Tibial nerve (tissue), 4 donors: ENCODE data around the gene GRID1. TPM values are rescaled to one million over a fixed set of nuclear protein-coding genes. Genes with fewer than 3 reads are reported as not detected.

Source experiments
- DNase-seq, 2 donors: peaks; one replicate each; pipeline ENCODE4 v3.0.0-alpha.2; 2019; ENCODE audit warnings: low spot score in 2 of 2
- H3K27ac ChIP-seq, 4 donors: fragments of 200-600 bp; sonication (generic) in 3 of 4; one replicate each; pipeline ENCODE4 v1.5.1; 2017 to 2019; ENCODE audit warnings: mild to moderate bottlenecking in 1 of 4
- H3K27me3 ChIP-seq, 2 donors: fragments of 200-600 bp; sonication (generic) in 1 of 2; one replicate each; pipeline versions ENCODE4 v1.5.1 to v1.6.0; 2017 to 2019
- H3K36me3 ChIP-seq, 3 donors: fragments of 200-600 bp; sonication (generic); one replicate each; pipeline ENCODE4 v1.5.1; 2018 to 2019
- H3K4me1 ChIP-seq, 4 donors: fragments of 200-600 bp; sonication (generic) in 3 of 4; one replicate each; pipeline ENCODE4 v1.5.1; 2017 to 2019
- H3K4me3 ChIP-seq, 4 donors: fragments of 200-600 bp; sonication (generic) in 3 of 4; one replicate each; pipeline ENCODE4 v1.5.1; 2017 to 2019; ENCODE audit warnings: mild to moderate bottlenecking in 1 of 4, moderate library complexity in 1 of 4
- H3K9me3 ChIP-seq, 4 donors: fragments of 200-600 bp; sonication (generic) in 3 of 4; one replicate each; pipeline ENCODE4 v1.5.1; 2017 to 2019
- CTCF ChIP-seq, 5 experiments: fragments of 200-600 bp in 3 of 5; fragments of 450-650 bp in 2 of 5; sonication (generic) in 3 of 5; IDR thresholded peaks; one replicate each; pipeline ENCODE4 v1.5.1; 2016 to 2019; ENCODE audit warnings: antibody characterized with exemption in 5 of 5, mild to moderate bottlenecking in 3 of 5, moderate library complexity in 2 of 5
- EP300 ChIP-seq, 2 donors: sonication (generic); formaldehyde crosslinking; IDR thresholded peaks; one replicate each; pipeline ENCODE4 v1.6.1; 2017; ENCODE audit warnings: antibody characterized with exemption in 2 of 2, mild to moderate bottlenecking in 1 of 2
- POLR2A ChIP-seq, 2 donors: fragments of 450-650 bp; IDR thresholded peaks; one replicate each; pipeline ENCODE4 v1.6.1; 2017; ENCODE audit warnings: antibody characterized with exemption in 2 of 2, mild to moderate bottlenecking in 2 of 2, moderate library complexity in 2 of 2
- WGBS, 2 donors: methylation state at CpG; one replicate each; pipeline ENCODE4 v1.1.5; 2018; 5-methylcytosine and 5-hydroxymethylcytosine counted together
- total RNA-seq, 4 donors: library from RNA; depleted of rRNA; stranded (reverse); fragments of >200 nt; gene quantifications; one replicate each; pipeline ENCODE4 v1.1.0, GENCODE V29; 2016

GRID1 gene
- total RNA-seq, 4 donors from 2014 or later = 7.7 to 16.3 (median 10.5) TPM

- no peaks in the 10 kb centered on the region for H3K27me3 ChIP-seq
- no peak for TF ChIP-seq POLR2A (IDR thresholded peaks at IDR 0.05)
- TF ChIP-seq CTCF (IDR thresholded peaks at IDR 0.05) = no peak
- TF ChIP-seq EP300 (IDR thresholded peaks at IDR 0.05) = no peak
- H3K4me1 ChIP-seq = peaks cover 0 to 1% (median 0%) of the 10 kb centered on the region in 4 donors
- WGBS, 2 donors = 71 to 75% methylated on average over 6 of the region's 6 CpGs
- H3K9me3 ChIP-seq = no peaks in the 10 kb centered on the region
- DNase-seq = no peak
- no peak overlapping the region for H3K27ac ChIP-seq
- H3K4me3 ChIP-seq = no peak overlapping the region
- no peaks in the 10 kb centered on the region for H3K36me3 ChIP-seq
Observed at GRCh38 chr10:86212391-86212700, 154.2 kb downstream of the GRID1 start.

- H3K27me3 ChIP-seq = no peaks in the 10 kb centered on the region
- WGBS, 2 donors = 84 to 86% methylated on average over 7 to 8 of the region's 8 CpGs
- no peak for TF ChIP-seq EP300 (IDR thresholded peaks at IDR 0.05)
- TF ChIP-seq POLR2A (IDR thresholded peaks at IDR 0.05) = no peak
- no peak for TF ChIP-seq CTCF (IDR thresholded peaks at IDR 0.05)
- H3K4me1 ChIP-seq = no peaks in the 10 kb centered on the region
- H3K9me3 ChIP-seq = no peaks in the 10 kb centered on the region
- H3K4me3 ChIP-seq = no peak overlapping the region
- H3K36me3 ChIP-seq = no peaks in the 10 kb centered on the region
- DNase-seq = no peak
- H3K27ac ChIP-seq = no peak overlapping the region
Observed at GRCh38 chr10:86211691-86212390, 154.8 kb downstream of the GRID1 start.

- H3K27me3 ChIP-seq = no peaks in the 10 kb centered on the region
- H3K4me3 ChIP-seq = no peak overlapping the region
- 68% methylated on average over 10 of the region's 10 CpGs for WGBS, 2 donors
- DNase-seq = no peak
- H3K27ac ChIP-seq = no peak overlapping the region
- TF ChIP-seq POLR2A (IDR thresholded peaks at IDR 0.05) (no peak), EP300 (IDR thresholded peaks at IDR 0.05) (no peak), CTCF (IDR thresholded peaks at IDR 0.05) (no peak)
- no peaks in the 10 kb centered on the region for H3K4me1 ChIP-seq
- H3K36me3 ChIP-seq = no peaks in the 10 kb centered on the region
- no peaks in the 10 kb centered on the region for H3K9me3 ChIP-seq
Observed at GRCh38 chr10:86210416-86210815, 156.2 kb downstream of the GRID1 start.

GRCh38 chr10:86209726-86210125, 156.9 kb downstream of the GRID1 start:
- H3K36me3 ChIP-seq = no peaks in the 10 kb centered on the region
- no peak for DNase-seq

GRCh38 chr10:86207226-86207625, 159.4 kb downstream of the GRID1 start:
- WGBS, 2 donors = 88% methylated on average over 12 of the region's 12 CpGs
- TF ChIP-seq POLR2A (IDR thresholded peaks at IDR 0.05) = no peak
- TF ChIP-seq EP300 (IDR thresholded peaks at IDR 0.05) = no peak
- no peak for TF ChIP-seq CTCF (IDR thresholded peaks at IDR 0.05)
- H3K27ac ChIP-seq = no peak overlapping the region
- no peaks in the 10 kb centered on the region for H3K36me3 ChIP-seq
- H3K9me3 ChIP-seq = no peaks in the 10 kb centered on the region
- no peaks in the 10 kb centered on the region for H3K27me3 ChIP-seq
- DNase-seq = no peak
- no peaks in the 10 kb centered on the region for H3K4me1 ChIP-seq
- no peak overlapping the region for H3K4me3 ChIP-seq

More at GRCh38 chr10:86209726-86210125, 156.9 kb downstream of the GRID1 start:
- no peaks in the 10 kb centered on the region for H3K4me1 ChIP-seq
- no peak overlapping the region for H3K4me3 ChIP-seq
- H3K27ac ChIP-seq = no peak overlapping the region
- no peaks in the 10 kb centered on the region for H3K9me3 ChIP-seq
- TF ChIP-seq POLR2A (IDR thresholded peaks at IDR 0.05) (no peak), EP300 (IDR thresholded peaks at IDR 0.05) (no peak), CTCF (IDR thresholded peaks at IDR 0.05) (no peak)
- H3K27me3 ChIP-seq = no peaks in the 10 kb centered on the region
- WGBS, 2 donors = 76 to 85% methylated on average over 1 of the region's 1 CpG
